NCI-H187 (cell line): ENCODE measurements around the gene HBQ1.
"Not testable (repeated sequence)": the region's sequence is repeated elsewhere in the genome, so short reads cannot be mapped to it uniquely, and the experiment has no call there.

ENCODE experiments used
- DNase-seq, 2 experiments: peaks; one replicate each; lab custom pipeline; 2025; lab: John Stamatoyannopoulos, UW

The HBQ1 gene

DNA sequence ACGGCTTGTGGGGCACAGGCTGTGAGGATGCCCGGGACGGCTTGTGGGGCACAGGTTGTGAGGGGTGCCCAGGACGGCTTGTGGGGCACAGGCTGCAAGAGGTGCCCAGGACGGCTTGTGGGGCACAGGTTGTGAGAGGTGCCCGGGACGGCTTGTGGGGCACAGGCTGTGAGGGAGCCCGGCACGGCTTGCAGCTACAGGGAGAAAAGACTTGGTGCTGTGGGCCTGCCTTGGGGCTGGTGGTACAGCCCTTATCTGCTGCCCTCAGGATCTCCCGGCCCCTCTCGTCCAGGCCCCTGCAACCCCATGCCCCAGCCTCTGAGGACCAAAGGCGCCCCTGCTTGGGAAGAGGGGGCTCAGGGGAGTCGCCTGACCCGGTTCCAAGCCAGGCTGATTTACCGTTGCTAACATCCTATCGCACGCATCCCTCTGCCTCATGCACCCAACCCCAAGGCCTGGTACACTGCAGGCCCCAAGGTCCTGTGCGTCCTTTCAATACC, 19.5 kb upstream of the HBQ1 start:
- DNase-seq: no peak

DNA sequence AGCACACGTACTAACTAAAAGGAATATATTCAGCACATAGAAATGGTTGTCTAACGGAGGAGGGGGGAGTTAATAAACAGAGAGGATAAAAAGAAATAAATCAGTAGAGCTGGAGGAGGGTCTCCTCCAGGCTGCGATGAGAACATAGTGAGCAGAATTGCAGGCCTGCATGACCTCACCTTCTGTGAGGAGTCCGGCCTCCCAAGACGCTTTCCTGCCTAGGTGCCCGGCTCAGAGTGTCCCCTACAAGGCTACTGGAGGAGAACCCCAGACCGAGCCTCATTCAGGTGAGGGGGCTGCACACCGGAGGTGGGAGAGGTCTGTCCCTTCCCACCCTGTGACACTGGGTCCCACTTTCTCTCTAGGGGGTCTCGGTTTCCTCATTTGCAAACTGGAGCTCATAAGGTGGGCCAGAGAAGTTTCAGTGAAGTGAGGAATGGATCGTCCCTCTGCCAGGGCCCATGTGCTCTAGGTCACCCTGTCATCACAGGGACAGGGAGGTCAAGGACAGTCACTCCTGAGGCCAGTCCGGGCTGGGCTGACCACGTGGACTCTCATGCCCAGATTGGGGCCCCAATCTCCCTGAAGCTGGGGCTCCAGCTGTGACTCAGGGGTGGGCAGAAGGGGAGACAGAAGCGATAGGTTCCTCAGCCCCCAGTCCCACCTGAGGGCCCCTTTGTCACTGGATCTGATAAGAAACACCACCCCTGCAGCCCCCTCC, 17.8 kb upstream of the HBQ1 start:
- DNase-seq: no peak

DNA sequence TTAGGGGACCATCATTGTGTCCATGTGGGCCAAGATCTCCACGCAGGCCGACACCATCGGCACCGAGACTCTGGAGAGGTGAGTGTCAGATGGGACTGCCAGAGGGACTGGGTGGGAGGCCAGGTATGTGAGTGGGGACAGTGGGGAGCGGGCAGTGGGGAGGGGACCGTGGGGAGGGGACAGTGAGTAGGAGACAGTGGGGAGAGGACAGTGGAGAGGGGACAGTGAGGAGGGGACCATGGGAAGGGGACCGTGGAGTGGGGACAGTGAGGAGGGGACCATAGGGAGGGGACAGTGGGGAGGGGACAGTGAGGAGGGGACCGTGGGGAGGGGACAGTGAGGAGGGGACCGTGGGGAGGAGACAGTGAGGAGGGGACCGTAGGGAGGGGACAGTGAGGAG, 17.1 kb upstream of the HBQ1 start:
- not testable (repeated sequence) for DNase-seq

DNA sequence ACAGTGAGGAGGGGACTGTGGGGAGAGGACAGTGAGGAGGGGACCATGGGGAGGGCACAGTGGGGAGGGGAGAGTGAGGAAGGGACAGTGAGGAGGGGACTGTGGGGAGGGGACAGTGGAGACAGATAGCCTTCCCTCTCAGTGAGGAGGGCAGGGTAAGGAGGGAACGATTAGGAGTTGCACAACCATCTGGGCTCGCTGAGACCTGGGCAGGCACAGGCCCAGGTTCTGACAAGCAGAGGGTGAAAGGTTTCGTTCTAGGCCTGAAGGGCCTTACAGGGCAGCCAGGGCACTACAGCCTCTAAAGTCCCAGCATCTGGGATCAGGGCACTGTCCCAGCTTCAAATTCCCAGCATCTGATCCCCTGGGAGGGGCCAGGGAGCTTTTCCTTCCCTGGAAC, 16.6 kb upstream of the HBQ1 start:
- DNase-seq: not testable (repeated sequence)

- DNase-seq: not testable (repeated sequence)
Measured at GRCh38 chr16:164134-164823, 16.0 kb upstream of the HBQ1 start.

GRCh38 chr16:164827-165538, 15.3 kb upstream of the HBQ1 start:
- no peak for DNase-seq

DNA sequence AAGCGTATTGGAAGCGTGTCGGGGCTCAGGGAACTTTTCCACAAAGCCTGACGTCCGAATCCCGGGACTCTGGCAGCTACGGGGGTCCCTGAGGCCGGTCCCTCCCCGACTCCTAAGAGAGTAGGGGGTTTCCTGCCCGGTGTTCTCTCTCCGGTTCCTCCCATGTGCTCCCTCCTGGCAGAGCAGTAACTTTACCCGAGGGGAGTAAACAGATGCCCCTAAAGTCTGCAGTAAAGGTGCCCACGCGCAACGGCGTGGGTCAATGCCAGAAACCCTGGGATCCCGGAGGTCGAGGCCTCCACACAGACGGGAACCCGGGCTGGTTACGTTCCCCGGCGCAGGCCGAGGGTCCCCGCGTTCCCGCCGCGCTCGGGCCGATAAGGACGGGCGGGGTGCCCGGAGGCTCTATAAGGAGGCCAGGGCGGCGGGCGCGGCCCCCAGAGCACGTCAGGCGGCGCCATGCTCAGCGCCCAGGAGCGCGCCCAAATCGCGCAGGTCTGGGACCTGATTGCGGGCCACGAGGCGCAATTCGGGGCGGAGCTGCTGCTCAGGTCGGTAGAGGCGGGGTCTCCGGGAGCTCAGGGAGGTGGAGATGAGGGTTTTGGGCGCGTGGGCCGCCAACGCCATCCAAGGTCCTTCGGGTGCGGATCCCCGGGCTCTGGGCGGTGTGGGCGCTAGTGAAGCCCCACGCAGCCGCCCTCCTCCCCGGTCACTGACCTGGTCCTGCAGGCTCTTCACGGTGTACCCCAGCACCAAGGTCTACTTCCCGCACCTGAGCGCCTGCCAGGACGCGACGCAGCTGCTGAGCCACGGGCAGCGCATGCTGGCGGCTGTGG, 14.5 kb upstream of the HBQ1 start, which contains the start of gene HBM:
HBM (plus strand) TSS at position 440 of the 836 bp plus-strand sequence; CDS start at position 460, 20 bp downstream.
- no peak for DNase-seq

DNA sequence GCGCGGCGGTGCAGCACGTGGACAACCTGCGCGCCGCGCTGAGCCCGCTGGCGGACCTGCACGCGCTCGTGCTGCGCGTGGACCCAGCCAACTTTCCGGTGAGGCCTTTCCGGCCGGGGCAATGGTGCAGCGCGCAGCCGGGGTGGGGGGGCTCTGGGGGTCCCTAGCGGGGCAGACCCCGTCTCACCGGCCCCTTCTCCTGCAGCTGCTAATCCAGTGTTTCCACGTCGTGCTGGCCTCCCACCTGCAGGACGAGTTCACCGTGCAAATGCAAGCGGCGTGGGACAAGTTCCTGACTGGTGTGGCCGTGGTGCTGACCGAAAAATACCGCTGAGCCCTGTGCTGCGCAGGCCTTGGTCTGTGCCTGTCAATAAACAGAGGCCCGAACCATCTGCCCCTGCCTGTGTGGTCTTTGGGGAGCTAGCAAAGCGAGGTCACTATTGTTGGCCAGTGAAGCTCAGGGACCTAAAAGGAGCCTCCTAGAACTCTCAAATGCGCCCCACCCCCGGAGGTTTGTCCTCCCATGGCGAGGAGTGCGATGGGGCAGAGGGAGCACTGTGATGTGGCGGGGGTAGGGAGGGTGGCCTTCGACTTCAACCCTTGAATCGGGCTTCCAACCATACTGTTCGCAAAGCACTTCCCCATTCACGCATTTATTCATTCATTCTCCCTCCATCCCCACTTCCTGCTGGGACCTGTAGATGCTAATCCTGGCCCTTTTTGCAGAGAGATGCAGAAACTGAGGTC, 13.7 kb upstream of the HBQ1 start:
- no peak for DNase-seq

GRCh38 chr16:167122-167690, 13.1 kb upstream of the HBQ1 start:
- DNase-seq: no peak

DNA sequence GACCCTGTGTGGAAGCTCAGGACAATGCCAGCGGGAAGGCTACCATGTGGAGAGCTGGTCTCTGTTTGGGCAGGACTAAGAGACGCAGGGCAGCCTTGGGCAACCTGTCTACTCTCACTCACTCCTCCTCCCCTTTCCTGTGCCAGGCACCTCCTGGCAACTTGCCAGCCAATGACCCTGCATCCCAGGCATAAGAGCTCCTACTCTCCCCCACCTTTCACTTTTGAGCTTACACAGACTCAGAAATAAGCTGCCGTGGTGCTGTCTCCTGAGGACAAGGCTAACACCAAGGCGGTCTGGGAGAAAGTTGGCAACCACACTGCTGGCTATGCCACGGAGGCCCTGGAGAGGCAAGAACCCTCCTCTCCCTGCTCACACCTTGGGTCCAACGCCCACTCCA, 11.8 kb upstream of the HBQ1 start:
- DNase-seq: no peak

- no peak for DNase-seq
Measured at GRCh38 chr16:169014-169413, 11.2 kb upstream of the HBQ1 start.

DNA sequence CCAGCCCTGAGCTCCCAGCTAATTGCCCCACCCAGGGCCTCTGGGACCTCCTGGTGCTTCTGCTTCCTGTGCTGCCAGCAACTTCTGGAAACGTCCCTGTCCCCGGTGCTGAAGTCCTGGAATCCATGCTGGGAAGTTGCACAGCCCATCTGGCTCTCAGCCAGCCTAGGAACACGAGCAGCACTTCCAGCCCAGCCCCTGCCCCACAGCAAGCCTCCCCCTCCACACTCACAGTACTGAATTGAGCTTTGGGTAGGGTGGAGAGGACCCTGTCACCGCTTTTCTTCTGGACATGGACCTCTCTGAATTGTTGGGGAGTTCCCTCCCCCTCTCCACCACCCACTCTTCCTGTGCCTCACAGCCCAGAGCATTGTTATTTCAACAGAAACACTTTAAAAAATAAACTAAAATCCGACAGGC, 10.2 kb upstream of the HBQ1 start:
- not testable (repeated sequence) for DNase-seq

GRCh38 chr16:170788-171187, 9.5 kb upstream of the HBQ1 start:
- DNase-seq: no peak

GRCh38 chr16:172374-172941, 7.8 kb upstream of the HBQ1 start, which contains the start of gene HBA2:
TSS of gene HBA2 (plus strand) at chr16:172876. CDS start at chr16:172913, 37 bp downstream.
- DNase-seq: not testable (repeated sequence)

DNA sequence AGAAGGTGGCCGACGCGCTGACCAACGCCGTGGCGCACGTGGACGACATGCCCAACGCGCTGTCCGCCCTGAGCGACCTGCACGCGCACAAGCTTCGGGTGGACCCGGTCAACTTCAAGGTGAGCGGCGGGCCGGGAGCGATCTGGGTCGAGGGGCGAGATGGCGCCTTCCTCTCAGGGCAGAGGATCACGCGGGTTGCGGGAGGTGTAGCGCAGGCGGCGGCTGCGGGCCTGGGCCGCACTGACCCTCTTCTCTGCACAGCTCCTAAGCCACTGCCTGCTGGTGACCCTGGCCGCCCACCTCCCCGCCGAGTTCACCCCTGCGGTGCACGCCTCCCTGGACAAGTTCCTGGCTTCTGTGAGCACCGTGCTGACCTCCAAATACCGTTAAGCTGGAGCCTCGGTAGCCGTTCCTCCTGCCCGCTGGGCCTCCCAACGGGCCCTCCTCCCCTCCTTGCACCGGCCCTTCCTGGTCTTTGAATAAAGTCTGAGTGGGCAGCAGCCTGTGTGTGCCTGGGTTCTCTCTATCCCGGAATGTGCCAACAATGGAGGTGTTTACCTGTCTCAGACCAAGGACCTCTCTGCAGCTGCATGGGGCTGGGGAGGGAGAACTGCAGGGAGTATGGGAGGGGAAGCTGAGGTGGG, 6.9 kb upstream of the HBQ1 start:
- not testable (repeated sequence) for DNase-seq

DNA sequence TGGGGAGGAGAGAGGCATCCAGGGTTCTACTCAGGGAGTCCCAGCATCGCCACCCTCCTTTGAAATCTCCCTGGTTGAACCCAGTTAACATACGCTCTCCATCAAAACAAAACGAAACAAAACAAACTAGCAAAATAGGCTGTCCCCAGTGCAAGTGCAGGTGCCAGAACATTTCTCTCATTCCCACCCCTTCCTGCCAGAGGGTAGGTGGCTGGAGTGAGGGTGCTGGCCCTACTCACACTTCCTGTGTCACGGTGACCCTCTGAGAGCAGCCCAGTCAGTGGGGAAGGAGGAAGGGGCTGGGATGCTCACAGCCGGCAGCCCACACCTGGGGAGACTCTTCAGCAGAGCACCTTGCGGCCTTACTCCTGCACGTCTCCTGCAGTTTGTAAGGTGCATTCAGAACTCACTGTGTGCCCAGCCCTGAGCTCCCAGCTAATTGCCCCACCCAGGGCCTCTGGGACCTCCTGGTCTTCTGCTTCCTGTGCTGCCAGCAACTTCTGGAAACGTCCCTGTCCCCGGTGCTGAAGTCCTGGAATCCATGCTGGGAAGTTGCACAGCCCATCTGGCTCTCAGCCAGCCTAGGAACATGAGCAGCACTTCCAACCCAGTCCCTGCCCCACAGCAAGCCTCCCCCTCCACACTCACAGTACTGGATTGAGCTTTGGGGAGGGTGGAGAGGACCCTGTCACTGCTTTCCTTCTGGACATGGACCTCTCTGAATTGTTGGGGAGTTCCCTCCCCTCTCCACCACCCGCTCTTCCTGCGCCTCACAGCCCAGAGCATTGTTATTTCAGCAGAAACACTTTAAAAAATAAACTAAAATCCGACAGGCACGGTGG, 6.1 kb upstream of the HBQ1 start:
- not testable (repeated sequence) for DNase-seq

GRCh38 chr16:175011-175949, 5.0 kb upstream of the HBQ1 start:
- DNase-seq: no peak

DNA sequence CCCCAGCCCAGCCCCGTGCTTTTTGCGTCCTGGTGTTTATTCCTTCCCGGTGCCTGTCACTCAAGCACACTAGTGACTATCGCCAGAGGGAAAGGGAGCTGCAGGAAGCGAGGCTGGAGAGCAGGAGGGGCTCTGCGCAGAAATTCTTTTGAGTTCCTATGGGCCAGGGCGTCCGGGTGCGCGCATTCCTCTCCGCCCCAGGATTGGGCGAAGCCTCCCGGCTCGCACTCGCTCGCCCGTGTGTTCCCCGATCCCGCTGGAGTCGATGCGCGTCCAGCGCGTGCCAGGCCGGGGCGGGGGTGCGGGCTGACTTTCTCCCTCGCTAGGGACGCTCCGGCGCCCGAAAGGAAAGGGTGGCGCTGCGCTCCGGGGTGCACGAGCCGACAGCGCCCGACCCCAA, 4.3 kb upstream of the HBQ1 start:
- not testable (repeated sequence) for DNase-seq
